Non-pigmented ciliary epithelial cell (primary cell): Measurements from ENCODE around the gene DCXR.

Experiments
- DNase-seq: peaks from one replicate; pipeline ENCODE4 v3.0.0-alpha.2; 2010; ENCODE audit warnings: low read depth

Gene DCXR

DNA sequence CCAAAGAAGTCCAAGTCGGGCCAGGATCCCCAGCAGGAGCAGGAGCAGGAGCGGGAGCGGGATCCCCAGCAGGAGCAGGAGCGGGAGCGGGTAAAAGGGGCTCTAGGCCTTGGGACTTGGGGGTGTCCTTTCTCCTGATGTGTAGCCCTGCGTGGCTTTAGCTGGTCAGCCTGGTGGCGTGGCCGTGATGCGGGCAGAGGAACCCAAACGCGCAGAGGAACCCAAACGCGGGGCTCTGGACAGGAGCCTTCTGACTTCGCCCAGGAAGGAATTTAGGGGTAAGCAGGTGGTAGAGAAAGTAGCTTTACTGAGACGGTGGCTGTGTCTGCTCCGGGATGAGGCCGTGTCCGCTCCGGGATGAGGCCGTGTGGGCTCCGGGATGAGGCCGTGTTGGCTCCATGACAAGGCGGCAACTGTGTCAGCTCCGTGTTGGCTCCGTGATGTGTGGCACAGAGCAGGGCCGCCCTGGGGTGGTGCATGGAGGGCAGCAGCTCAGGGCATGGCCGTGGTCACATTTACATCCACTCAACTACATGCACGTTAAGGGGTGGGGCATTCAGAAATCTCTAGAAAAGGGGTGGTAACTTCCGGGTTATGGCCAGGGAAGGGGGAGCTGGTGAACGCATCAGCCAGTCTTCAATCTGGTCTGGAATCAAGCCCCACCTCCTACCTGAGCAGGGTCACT lies 40.6 kb downstream of the DCXR start:
- DNase-seq: no peak

DNA sequence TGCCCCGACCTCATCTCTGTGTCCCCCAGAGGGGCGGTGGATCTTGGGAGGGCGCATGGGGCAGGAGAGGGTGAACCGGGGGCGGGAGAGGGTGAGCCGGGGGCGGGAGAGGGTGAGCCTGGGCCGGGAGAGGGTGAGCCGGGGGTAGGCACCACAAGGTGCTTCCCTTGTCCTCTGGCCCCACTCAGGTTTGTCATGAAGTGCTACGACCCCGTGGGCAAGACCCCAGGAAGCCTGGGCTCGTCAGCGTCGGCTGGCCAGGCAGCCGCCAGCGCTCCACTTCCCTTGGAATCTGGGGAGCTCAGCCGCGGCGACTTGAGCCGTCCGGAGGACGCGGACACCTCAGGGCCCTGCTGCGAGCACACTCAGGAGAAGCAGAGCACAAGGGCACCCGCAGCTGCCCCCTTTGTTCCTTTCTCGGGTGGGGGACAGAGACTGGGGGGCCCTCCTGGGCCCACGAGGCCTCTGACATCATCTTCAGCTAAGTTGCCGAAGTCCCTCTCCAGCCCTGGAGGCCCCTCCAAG lies 41.2 kb downstream of the DCXR start:
- DNase-seq: no peak

GRCh38 chr17:81995463-81996231 lies 41.9 kb downstream of the DCXR start:
- DNase-seq: no peak

DNA sequence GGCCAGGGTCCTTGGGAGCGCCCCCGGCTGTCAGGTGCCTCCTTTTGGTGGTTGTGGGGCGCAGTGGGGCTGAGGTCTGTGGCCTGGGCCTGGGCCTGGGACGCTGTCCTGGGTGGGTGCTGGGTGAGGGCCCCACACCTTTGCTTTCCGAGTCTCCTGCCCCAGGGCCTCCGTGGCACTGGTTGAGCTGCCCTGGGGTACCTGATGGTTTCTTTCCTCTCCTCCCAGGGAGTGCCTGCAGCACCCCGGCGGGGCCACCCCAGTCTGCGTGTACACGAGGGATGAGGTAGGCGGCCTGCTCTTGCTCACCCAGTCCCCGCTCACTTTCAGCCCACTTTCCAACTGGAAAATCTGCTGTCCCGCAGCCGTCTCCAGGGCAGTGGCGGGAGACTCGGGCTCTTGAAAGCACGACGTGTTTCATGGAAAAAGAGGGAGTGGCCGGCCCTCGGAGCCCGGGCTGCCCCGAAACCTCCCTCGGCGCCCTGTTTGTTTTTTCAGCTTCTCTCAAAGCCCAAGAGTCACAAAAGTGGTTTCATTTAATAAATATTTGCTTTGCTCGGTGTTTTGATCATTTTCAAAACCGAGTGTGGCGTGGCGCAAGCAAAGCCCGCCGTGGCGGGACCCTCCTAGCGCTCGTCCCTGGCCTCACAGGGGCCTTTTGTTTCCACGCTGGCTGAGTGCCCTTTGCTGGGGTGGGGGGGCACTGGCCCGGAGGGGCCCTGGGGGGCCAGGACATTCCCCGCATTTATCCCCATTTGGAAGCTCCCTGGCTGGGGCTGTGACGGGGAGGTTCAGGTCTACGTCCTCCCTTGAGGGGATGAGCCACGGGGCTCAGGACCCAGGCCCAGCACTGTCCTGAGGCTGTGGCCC lies 42.7 kb downstream of the DCXR start:
- no peak for DNase-seq

DNA sequence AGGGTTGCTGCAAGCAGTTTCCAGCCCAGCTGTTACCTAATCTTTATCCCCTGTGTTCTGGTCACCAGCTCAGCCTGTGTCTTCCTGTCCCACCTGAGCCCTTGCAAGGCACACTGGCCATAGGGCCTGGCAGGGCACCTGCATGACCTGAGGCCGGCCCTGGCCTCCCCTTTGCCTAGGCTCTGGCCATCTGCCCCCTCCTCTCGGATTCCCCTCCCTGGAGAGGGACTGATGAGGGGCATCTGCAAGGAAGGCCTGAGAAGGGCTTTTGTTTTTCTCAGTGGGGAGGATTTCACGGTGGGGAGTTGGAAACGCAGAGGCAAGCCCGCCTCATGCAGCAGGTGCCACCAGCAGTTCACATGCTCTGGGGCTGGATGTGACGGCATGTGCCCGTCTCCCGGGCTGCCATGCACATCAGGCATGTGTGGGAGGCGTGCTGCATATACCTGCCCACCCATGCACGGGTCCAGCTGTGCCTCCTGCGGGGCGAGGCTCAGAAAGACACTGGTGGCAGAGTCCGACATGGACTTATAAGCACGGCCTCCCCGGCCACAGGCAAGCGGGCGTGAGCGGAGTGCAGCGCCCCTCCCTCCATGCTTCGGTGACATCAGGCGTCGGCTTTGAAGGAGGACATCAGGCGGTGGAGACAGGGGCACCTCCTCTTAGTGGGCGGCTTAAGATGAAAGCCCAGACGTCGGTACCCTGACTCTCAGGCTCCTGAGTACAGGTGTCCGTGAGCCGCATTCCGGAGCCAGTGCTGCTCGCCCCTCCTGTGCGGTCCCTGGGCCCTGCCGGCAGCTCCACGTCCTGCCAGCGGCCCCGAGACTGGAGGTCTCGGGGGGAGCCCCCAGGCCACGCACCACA lies 43.5 kb downstream of the DCXR start:
- DNase-seq: no peak

DNA sequence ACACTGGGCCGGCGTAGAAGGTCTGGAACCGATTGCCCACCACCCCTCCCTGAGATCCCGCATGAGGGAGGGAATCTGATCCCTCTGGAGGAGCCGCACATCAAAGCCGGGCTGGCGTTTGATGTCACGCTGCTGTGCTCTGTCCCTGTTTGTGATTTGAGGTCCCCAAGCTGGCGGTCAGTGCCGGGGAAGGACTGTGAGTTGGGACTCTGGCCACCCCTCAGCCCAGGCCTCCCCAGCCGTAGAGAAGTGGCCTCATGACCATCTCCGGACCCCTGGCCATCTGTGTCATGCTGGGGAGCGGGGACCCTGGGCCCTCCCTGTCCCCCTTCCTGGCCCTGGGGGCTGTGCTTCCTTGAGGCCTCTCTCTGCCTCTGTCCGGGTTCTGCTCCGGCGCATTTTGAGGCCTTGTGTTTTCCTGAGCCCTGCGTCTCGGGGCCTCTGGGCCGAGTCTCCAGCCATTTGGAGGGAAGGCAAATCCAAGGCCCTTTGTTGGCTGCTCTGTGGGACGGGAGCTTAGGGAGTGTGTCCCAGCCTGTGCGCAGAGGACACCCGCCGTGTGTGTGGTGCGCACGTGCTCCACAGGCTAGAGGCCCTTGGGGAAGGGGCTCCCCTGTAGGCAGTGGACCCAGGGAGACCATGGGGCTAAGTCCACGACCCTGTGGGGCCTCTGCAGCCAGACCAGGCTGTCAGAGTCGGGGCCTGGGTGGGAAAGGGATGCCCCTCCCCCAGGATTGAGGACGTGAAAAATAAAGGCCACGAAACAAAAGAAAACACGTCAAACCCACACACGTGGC lies 45.0 kb downstream of the DCXR start:
- DNase-seq: no peak

GRCh38 chr17:81991684-81992305 lies 45.7 kb downstream of the DCXR start:
- DNase-seq: no peak

GRCh38 chr17:81990836-81991683 lies 46.4 kb downstream of the DCXR start:
- no peak for DNase-seq

DNA sequence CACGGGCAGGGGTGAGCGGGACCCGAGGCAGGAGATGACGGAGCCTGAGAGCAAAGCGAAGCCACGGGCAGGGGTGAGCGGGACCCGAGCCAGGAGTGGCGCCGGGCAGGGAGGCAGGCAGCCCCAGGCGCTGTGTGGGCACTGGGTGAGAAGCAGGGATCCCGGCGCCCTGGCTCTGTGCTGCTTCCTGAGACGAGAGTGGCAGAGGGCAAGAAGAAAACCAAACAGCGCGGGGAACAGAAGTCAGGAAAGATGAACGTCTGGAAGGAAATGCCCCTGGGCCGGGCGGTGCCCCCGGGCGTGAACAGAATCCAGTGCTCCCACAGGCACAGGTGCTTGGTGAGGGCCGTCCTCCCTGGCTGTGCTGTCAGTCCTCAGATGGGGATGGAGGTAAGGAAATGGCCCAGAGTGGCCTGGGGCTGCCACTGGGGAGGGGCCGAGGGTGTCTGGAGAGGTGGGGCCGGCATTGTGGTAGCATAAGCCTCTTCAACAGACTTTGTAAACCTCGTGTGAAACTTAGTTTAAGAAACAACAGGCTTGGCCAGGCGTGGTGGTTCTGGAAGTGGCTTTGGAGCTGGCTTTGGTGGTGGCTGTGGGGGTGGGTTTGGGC lies 50.2 kb downstream of the DCXR start:
- DNase-seq: no peak

DNA sequence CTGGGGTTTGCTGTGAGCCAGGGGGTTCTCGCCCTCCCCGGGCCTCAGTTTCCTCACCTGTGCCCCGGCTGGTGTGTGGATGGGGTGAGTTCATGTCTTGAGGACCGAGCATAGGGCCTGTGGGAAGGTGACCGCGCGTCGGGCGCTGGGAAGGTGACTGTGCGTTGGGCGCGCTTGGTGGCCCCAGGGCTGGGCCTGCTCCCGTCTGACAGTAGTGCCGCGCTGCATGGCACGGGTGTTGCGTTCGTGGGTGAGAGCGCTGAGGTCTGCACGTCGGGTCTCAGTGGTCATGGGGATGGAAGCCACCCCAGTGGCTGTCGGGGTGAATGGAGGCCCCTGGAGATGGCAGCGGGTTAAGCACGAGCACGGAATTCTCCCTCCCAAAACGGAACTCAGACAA lies 50.9 kb downstream of the DCXR start:
- DNase-seq: no peak
